Loucy (cell line): ENCODE measurements around the gene RAB9B.

Source experiments
- H2AFZ ChIP-seq: fragments of 200-600 bp; sonication (generic); 2 replicates; pipeline ENCODE4 v1.6.0; 2016; ENCODE audit warnings: antibody characterized with exemption, mild to moderate bottlenecking, low read length, moderate library complexity
- H3F3A ChIP-seq: fragments of 200-600 bp; 2 replicates; pipeline ENCODE4 v1.6.0; 2016; ENCODE audit warnings: antibody characterized with exemption, low read depth, mild to moderate bottlenecking
- H3K27me3 ChIP-seq: fragments of 200-600 bp; sonication (generic); 2 replicates; pipeline ENCODE4 v1.6.1; 2014; ENCODE audit warnings: low read length, mild to moderate bottlenecking; ENCODE audit not compliant: insufficient read depth, poor library complexity, severe bottlenecking
- H3K36me3 ChIP-seq: fragments of 200-600 bp; sonication (generic); 2 replicates; pipeline ENCODE4 v1.6.1; 2016; ENCODE audit warnings: low read length; ENCODE audit not compliant: insufficient read depth
- H3K4me1 ChIP-seq: fragments of 200-600 bp; sonication (generic); 2 replicates; pipeline ENCODE4 v1.5.1; 2014; ENCODE audit warnings: low read length, mild to moderate bottlenecking; ENCODE audit not compliant: insufficient read depth, poor library complexity, severe bottlenecking
- H3K4me2 ChIP-seq: fragments of 200-600 bp; sonication (generic); 2 replicates; pipeline ENCODE4 v1.6.0; 2014; ENCODE audit warnings: antibody characterized with exemption, low read length, low read depth, mild to moderate bottlenecking; ENCODE audit not compliant: poor library complexity, severe bottlenecking
- H3K4me3 ChIP-seq: fragments of 200-600 bp; sonication (generic); 2 replicates; pipeline ENCODE4 v1.5.1; 2014; ENCODE audit warnings: low read length, mild to moderate bottlenecking, mixed read lengths; ENCODE audit not compliant: poor library complexity, severe bottlenecking
- H3K79me2 ChIP-seq: fragments of 200-600 bp; sonication (generic); 2 replicates; pipeline ENCODE4 v1.6.1; 2014; ENCODE audit warnings: low read length; ENCODE audit not compliant: insufficient read depth
- H3K9ac ChIP-seq: fragments of 200-600 bp; sonication (generic); 2 replicates; pipeline ENCODE4 v1.6.0; 2014; ENCODE audit warnings: mild to moderate bottlenecking, low read depth, low read length, moderate library complexity; ENCODE audit not compliant: poor library complexity, severe bottlenecking
- H3K9me2 ChIP-seq: fragments of 200-600 bp; sonication (generic); replicated peaks from 2 replicates; pipeline ENCODE4 v1.6.1; 2016; ENCODE audit warnings: low read depth, low read length, mixed read lengths
- H3K9me3 ChIP-seq: fragments of 200-600 bp; sonication (generic); 2 replicates; pipeline ENCODE4 v1.6.1; 2014; ENCODE audit warnings: mild to moderate bottlenecking, antibody characterized with exemption, low read length, low read depth; ENCODE audit not compliant: insufficient read depth
- H4K20me1 ChIP-seq: fragments of 200-600 bp; sonication (generic); 2 replicates; pipeline ENCODE4 v1.6.0; 2014; ENCODE audit warnings: antibody characterized with exemption, low read length, mild to moderate bottlenecking; ENCODE audit not compliant: insufficient read depth, poor library complexity, severe bottlenecking
- CTCF ChIP-seq: fragments of 200-600 bp; sonication (generic); conservative IDR thresholded peaks from 2 replicates; pipeline ENCODE4 v1.5.1; 2014; ENCODE audit warnings: mild to moderate bottlenecking, antibody characterized with exemption, low read length
- EZH2phosphoT487 ChIP-seq: fragments of 200-600 bp; IDR thresholded peaks from 2 replicates; pipeline ENCODE4 v1.6.1; 2018; ENCODE audit warnings: antibody characterized with exemption, mild to moderate bottlenecking, moderate library complexity, borderline replicate concordance

Gene RAB9B

GRCh38 chrX:103774070-103774642, 57.9 kb downstream of the RAB9B start:
- no peak for TF ChIP-seq EZH2phosphoT487
- peak; percentile 64 for TF ChIP-seq CTCF
- no peaks in the 10 kb centered on the region for H3K4me1 ChIP-seq
- H3K36me3 ChIP-seq: no peaks in the 10 kb centered on the region
- no peak overlapping the region for H3K9ac ChIP-seq
- H3K4me3 ChIP-seq: no peak overlapping the region
- H3F3A ChIP-seq: no peaks in the 10 kb centered on the region
- no peaks in the 10 kb centered on the region for H3K9me3 ChIP-seq
- no peaks in the 10 kb centered on the region for H3K27me3 ChIP-seq
- no peak overlapping the region for H2AFZ ChIP-seq
- no peaks in the 10 kb centered on the region for H4K20me1 ChIP-seq
- no peaks in the 10 kb centered on the region for H3K79me2 ChIP-seq
- no peaks in the 10 kb centered on the region for H3K9me2 ChIP-seq
- H3K4me2 ChIP-seq: no peak overlapping the region

GRCh38 chrX:103773445-103773844, 58.6 kb downstream of the RAB9B start:
- Histone ChIP-seq H3K4me1 (no peaks in the 10 kb centered on the region), H3K36me3 (no peaks in the 10 kb centered on the region), H2AFZ (no peak overlapping the region), H3K9ac (no peak overlapping the region), H4K20me1 (no peaks in the 10 kb centered on the region), H3K9me3 (no peaks in the 10 kb centered on the region), H3F3A (no peaks in the 10 kb centered on the region), H3K9me2 (no peaks in the 10 kb centered on the region), H3K27me3 (no peaks in the 10 kb centered on the region), H3K4me2 (no peak overlapping the region), H3K4me3 (no peak overlapping the region), H3K79me2 (no peaks in the 10 kb centered on the region)
- TF ChIP-seq CTCF (no peak), EZH2phosphoT487 (no peak)
